CD4-positive, alpha-beta memory T cell (primary cell): ENCODE results near the gene POU2AF3. TPM values are rescaled to one million over a fixed set of nuclear protein-coding genes. Genes with fewer than 3 reads are reported as not detected.

Experiments
- CTCF ChIA-PET: fragments of 350-600 bp; sonication (Branson Sonifier 250); formaldehyde crosslinking; loops from one replicate; lab custom pipeline; 2021; ENCODE audit warnings: inconsistent platforms; ENCODE audit not compliant: partially characterized antibody; lab: Charles Lee
- POLR2A ChIA-PET: fragments of 350-600 bp; sonication (Branson Sonifier 250); formaldehyde crosslinking; loops from one replicate; lab custom pipeline; 2021; ENCODE audit not compliant: partially characterized antibody; lab: Charles Lee
- DNase-seq, 5 donors: peaks; one replicate each; pipeline versions ENCODE4 v3.0.0 to v3.0.0-alpha.2; 2020 to 2022; ENCODE audit warnings: mixed read lengths in 1 of 5
- H3K27ac ChIP-seq: one replicate; pipeline ENCODE4 v1.7.0; 2013; ENCODE audit warnings: low read depth, low read length
- H3K27me3 ChIP-seq: 2 replicates; pipeline ENCODE4 v1.7.0; 2013; ENCODE audit warnings: mild to moderate bottlenecking, low read length, moderate library complexity; ENCODE audit not compliant: insufficient read depth
- H3K36me3 ChIP-seq: 2 replicates; pipeline ENCODE4 v1.7.0; 2013; ENCODE audit warnings: mild to moderate bottlenecking, low read length, moderate library complexity; ENCODE audit not compliant: insufficient read depth
- H3K4me1 ChIP-seq: 2 replicates; pipeline ENCODE4 v1.7.0; 2013; ENCODE audit warnings: mild to moderate bottlenecking, low read length, moderate library complexity; ENCODE audit not compliant: insufficient read depth
- H3K4me3 ChIP-seq, 2 donors: one replicate each; pipeline ENCODE4 v1.7.0; 2013; ENCODE audit warnings: low read length in 2 of 2, mild to moderate bottlenecking in 1 of 2
- H3K9me3 ChIP-seq, 2 donors: one replicate each; pipeline ENCODE4 v1.7.0; 2013; ENCODE audit warnings: low read length in 2 of 2, control low read depth in 1 of 2; ENCODE audit not compliant: control insufficient read depth in 1 of 2
- H3K27ac Mint-ChIP-seq, 7 donors: one replicate each; pipeline ENCODE4 v1.8.0; 2020 to 2021; ENCODE audit warnings: mixed read lengths in 7 of 7, mild to moderate bottlenecking in 6 of 7, inconsistent platforms in 3 of 7, moderate library complexity in 3 of 7
- H3K27me3 Mint-ChIP-seq, 2 donors: one replicate each; pipeline ENCODE4 v1.8.0; 2020 to 2021; ENCODE audit warnings: mixed read lengths in 2 of 2
- H3K36me3 Mint-ChIP-seq, 2 donors: one replicate each; pipeline ENCODE4 v1.8.0; 2020 to 2021; ENCODE audit warnings: mixed read lengths in 2 of 2, inconsistent platforms in 1 of 2, mild to moderate bottlenecking in 1 of 2
- H3K4me1 Mint-ChIP-seq, 4 donors: one replicate each; pipeline ENCODE4 v1.8.0; 2020 to 2021; ENCODE audit warnings: mixed read lengths in 4 of 4, mild to moderate bottlenecking in 1 of 4
- H3K4me3 Mint-ChIP-seq, 8 donors: one replicate each; pipeline ENCODE4 v1.8.0; 2020 to 2021; ENCODE audit warnings: mixed read lengths in 8 of 8, mild to moderate bottlenecking in 7 of 8, moderate library complexity in 6 of 8, inconsistent platforms in 3 of 8
- H3K9me3 Mint-ChIP-seq, 8 donors: one replicate each; pipeline ENCODE4 v1.8.0; 2020 to 2021; ENCODE audit warnings: mixed read lengths in 8 of 8, mild to moderate bottlenecking in 5 of 8, inconsistent platforms in 3 of 8, moderate library complexity in 1 of 8
- intact Hi-C: fragments of 100-400 bp; cut with micrococcal nuclease; formaldehyde crosslinking; loops from one replicate; pipeline ENCODE4 v1.15.1; 2023
- polyA plus RNA-seq, 2 donors: library from polyadenylated mRNA; unstranded; fragments of 300-500 nt; fragmentation: Illumina TruSeq; gene quantifications; one replicate each; pipeline ENCODE4 v1.2.3, GENCODE V29; 2021
- total RNA-seq, 2 experiments: library from RNA; stranded (reverse); gene quantifications; one replicate each; pipeline ENCODE4 v1.2.3, GENCODE V29; 2021

Gene POU2AF3
- total and polyA plus RNA-seq, 4 experiments from 2014 or later: not detected

DNA sequence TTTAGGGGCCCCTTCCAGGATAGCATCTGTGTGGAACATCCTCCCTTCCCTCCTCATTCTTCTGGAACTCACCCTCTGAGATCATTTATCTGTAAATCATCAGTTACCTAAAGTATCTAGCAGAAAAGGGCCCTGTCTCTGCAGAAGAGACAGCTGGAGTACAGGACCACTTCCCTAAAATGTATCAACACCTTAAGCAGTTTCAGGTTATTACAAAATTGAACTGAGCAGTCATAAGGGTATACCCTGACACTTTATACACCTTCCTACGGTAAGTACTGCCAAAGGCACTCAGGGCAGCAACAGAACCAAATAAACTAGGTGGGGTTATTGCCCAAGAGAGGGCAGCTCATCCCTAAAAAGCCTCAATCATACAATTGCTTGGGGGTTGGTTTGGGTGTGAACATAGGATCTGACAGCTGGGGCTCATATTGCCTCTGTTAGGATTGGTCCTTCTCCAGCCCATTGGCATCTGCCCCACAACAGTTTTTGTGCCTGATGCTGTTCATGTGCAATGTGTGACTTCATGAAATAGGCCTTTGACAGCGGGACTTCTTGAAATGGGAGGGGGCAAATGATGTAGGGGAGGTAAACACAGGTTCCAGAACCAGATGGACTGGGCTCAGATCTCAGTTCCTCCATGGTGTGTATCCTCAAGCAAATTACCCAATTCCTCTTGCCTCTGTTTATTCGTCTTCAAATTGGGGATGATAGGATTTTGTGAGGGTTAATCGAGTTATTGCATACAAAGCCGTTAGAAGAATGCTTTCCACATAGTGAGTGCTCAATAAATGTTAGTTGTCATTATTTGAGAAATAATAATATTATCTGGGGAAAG is 2.9 kb downstream of the POU2AF3 start:
- Histone ChIP-seq H3K27ac (no peak overlapping the region), H3K4me1 (no peaks in the 10 kb centered on the region), H3K36me3 (no peaks in the 10 kb centered on the region), H3K9me3 (no peaks in the 10 kb centered on the region), H3K27me3 (no peaks in the 10 kb centered on the region), H3K4me3 (no peak overlapping the region)
- H3K27me3 Mint-ChIP-seq: peaks cover 18 to 45% of the 10 kb centered on the region in 2 donors
- H3K9me3 Mint-ChIP-seq: no peaks in the 10 kb centered on the region
- ChIA-PET CTCF (no interaction called here), POLR2A (no interaction called here)
- no peak overlapping the region for H3K27ac Mint-ChIP-seq
- no peak for DNase-seq
- H3K36me3 Mint-ChIP-seq: no peaks in the 10 kb centered on the region
- intact Hi-C loops: no loop called here
- no peak overlapping the region for H3K4me3 Mint-ChIP-seq
- peaks cover 1 to 12% (median 4%) of the 10 kb centered on the region in 4 donors for H3K4me1 Mint-ChIP-seq

DNA sequence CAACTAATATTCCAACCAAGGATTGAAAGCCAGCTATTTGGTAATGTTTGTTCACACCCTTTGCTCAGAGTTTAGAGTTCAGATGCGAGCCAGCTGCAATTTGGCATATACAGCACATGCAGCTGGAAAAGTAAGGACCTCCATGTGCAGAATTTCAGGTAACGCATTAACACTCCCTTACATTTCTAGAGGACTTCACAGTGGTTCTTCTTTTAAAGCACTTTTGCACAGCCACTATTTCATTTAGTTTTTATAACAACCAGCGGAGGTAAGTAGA is 3.4 kb downstream of the POU2AF3 start:
- Histone ChIP-seq H3K27me3 (no peaks in the 10 kb centered on the region), H3K27ac (no peak overlapping the region), H3K36me3 (no peaks in the 10 kb centered on the region), H3K4me3 (no peak overlapping the region), H3K4me1 (no peaks in the 10 kb centered on the region), H3K9me3 (no peaks in the 10 kb centered on the region)
- intact Hi-C loops: no loop called here
- H3K27ac Mint-ChIP-seq: no peak overlapping the region
- no peaks in the 10 kb centered on the region for H3K9me3 Mint-ChIP-seq
- ChIA-PET CTCF (no interaction called here), POLR2A (no interaction called here)
- H3K36me3 Mint-ChIP-seq: no peaks in the 10 kb centered on the region
- H3K4me1 Mint-ChIP-seq: peaks cover 1 to 12% (median 4%) of the 10 kb centered on the region in 4 donors
- H3K27me3 Mint-ChIP-seq: peaks cover 20 to 41% of the 10 kb centered on the region in 2 donors
- DNase-seq: no peak
- no peak overlapping the region for H3K4me3 Mint-ChIP-seq

DNA sequence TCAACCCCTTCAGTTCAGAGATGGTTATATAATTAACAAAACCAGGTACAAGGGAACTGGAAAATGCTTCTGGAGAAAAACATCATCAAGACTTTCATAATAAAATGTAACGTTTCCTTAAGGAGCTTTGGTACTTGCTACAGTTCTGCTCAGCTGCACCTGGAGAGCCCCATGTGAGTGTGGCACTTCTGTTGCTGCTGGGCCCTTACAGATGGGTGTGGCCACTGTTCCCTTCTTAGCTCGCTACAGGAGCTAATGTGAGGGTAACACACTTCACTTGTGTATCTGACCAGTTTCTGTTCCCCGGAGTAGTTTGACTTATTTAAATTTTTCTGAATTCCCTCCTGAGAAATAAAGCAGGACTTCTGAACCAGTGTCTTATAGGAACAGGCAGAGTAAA is 4.0 kb downstream of the POU2AF3 start:
- no peaks in the 10 kb centered on the region for H3K9me3 ChIP-seq
- POLR2A ChIA-PET: no interaction called here
- H3K27ac ChIP-seq: no peak overlapping the region
- intact Hi-C loops: no loop called here
- Mint-ChIP-seq H3K36me3 (no peaks in the 10 kb centered on the region), H3K27ac (no peak overlapping the region), H3K4me1 (peaks cover 1 to 9% (median 4%) of the 10 kb centered on the region in 4 donors), H3K9me3 (no peaks in the 10 kb centered on the region), H3K4me3 (no peak overlapping the region), H3K27me3 (peaks cover 20 to 38% of the 10 kb centered on the region in 2 donors)
- DNase-seq: no peak
- no peaks in the 10 kb centered on the region for H3K36me3 ChIP-seq
- H3K4me3 ChIP-seq: no peak overlapping the region
- CTCF ChIA-PET: interaction anchor here (1.7 kb wide), 1 partner anchor 19 kb away, joined by 7 read pairs; no protein-coding TSS in a partner anchor
- no peaks in the 10 kb centered on the region for H3K27me3 ChIP-seq
- H3K4me1 ChIP-seq: no peaks in the 10 kb centered on the region

DNA sequence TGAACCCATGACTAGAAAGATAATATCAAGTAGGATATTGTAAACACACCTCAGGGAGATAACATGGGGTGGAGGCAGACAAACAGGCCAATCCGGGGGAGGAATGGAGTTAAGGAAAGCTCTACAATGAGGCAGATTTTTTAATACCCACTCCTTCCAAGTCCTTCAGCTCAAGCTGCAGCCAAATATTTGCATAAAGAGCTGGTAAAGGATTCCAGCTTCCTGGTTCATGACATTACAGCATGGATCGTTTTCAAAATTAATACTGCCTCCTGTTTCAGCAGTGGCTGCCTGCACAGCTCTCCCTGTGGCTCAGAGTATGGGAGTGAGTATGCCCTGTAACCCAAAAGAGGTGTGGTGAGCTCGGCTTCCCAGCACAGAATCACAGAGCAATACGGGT is 5.1 kb downstream of the POU2AF3 start:
- no peak for DNase-seq
- no peak overlapping the region for H3K27ac Mint-ChIP-seq
- peaks cover 0 to under 1% (median 0%) of the 10 kb centered on the region in 4 donors for H3K4me1 Mint-ChIP-seq
- peaks cover 21 to 33% of the 10 kb centered on the region in 2 donors for H3K27me3 Mint-ChIP-seq
- Histone ChIP-seq H3K27ac (no peak overlapping the region), H3K4me1 (no peaks in the 10 kb centered on the region), H3K4me3 (no peak overlapping the region), H3K9me3 (no peaks in the 10 kb centered on the region), H3K27me3 (no peaks in the 10 kb centered on the region), H3K36me3 (no peaks in the 10 kb centered on the region)
- POLR2A ChIA-PET: no interaction called here
- H3K9me3 Mint-ChIP-seq: no peaks in the 10 kb centered on the region
- no peak overlapping the region for H3K4me3 Mint-ChIP-seq
- intact Hi-C loops: no loop called here
- H3K36me3 Mint-ChIP-seq: no peaks in the 10 kb centered on the region
- CTCF ChIA-PET: interaction anchor here (0.9 to 1.7 kb wide), 2 partner anchors 21 to 125 kb away, joined by 3 to 7 read pairs; no protein-coding TSS in a partner anchor

DNA sequence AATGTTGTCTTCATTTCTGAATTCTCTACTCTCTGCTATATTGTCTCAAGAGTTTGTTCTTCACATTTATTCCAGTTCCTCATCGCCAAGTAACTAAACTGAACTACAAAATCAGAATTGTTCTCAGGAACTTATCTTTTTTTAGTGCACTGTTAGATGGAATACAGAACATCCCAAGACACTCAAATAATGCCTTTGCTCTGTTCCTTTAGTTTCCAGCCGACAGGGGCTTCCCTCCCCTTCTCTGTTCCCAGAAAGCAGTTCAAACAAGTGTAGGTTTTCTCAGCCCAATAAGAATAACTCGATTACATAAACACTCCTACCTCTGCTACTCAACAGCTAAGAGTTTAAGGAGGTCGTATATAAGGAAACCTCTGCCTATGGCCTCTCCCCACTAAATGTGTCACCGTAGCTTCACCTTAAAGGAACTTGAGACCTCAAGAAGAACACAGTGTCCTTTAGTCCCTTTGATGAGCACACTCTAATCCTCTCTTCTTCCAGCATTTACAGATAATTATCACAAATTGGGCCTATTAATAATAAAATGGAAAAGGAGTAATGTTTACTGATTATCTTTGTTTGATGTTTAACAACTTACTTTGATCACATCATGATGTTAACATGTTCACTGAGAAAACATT is 6.9 kb downstream of the POU2AF3 start:
- ChIA-PET CTCF (no interaction called here), POLR2A (no interaction called here)
- Mint-ChIP-seq H3K4me3 (no peak overlapping the region), H3K9me3 (no peaks in the 10 kb centered on the region), H3K4me1 (no peaks in the 10 kb centered on the region), H3K36me3 (no peaks in the 10 kb centered on the region), H3K27me3 (peaks cover 20 to 41% of the 10 kb centered on the region in 2 donors), H3K27ac (no peak overlapping the region)
- DNase-seq: no peak
- H3K9me3 ChIP-seq: no peaks in the 10 kb centered on the region
- no peaks in the 10 kb centered on the region for H3K36me3 ChIP-seq
- H3K4me1 ChIP-seq: no peaks in the 10 kb centered on the region
- intact Hi-C loops: no loop called here
- no peak overlapping the region for H3K4me3 ChIP-seq
- no peaks in the 10 kb centered on the region for H3K27me3 ChIP-seq
- H3K27ac ChIP-seq: no peak overlapping the region

DNA sequence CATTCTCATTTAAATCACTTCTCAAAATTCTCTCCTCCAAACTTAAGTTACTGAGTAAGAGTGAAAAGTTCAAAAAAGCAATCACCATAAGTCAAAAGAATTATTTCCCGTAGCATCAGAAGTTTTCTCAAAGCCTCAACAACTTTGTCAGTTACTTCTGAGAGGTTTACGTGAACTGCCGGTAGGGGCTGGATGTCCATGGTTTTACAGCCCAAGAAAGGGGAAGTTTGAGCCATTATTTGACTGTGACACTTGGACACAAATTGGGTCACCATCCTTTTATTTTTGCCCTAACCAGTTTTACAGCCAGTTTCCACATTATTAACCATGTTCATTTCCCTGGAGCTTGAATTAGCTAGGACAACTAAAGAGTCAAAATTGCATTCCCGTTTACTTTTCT is 7.5 kb downstream of the POU2AF3 start:
- H3K9me3 Mint-ChIP-seq: no peaks in the 10 kb centered on the region
- no peak overlapping the region for H3K27ac ChIP-seq
- peaks cover 16 to 37% of the 10 kb centered on the region in 2 donors for H3K27me3 Mint-ChIP-seq
- CTCF ChIA-PET: no interaction called here
- no peaks in the 10 kb centered on the region for H3K36me3 Mint-ChIP-seq
- H3K9me3 ChIP-seq: no peaks in the 10 kb centered on the region
- no peak overlapping the region for H3K4me3 Mint-ChIP-seq
- no peak for DNase-seq
- intact Hi-C loops: no loop called here
- H3K4me1 Mint-ChIP-seq: no peaks in the 10 kb centered on the region
- H3K36me3 ChIP-seq: no peaks in the 10 kb centered on the region
- no peaks in the 10 kb centered on the region for H3K27me3 ChIP-seq
- H3K4me1 ChIP-seq: no peaks in the 10 kb centered on the region
- POLR2A ChIA-PET: no interaction called here
- H3K4me3 ChIP-seq: no peak overlapping the region
- H3K27ac Mint-ChIP-seq: no peak overlapping the region

DNA sequence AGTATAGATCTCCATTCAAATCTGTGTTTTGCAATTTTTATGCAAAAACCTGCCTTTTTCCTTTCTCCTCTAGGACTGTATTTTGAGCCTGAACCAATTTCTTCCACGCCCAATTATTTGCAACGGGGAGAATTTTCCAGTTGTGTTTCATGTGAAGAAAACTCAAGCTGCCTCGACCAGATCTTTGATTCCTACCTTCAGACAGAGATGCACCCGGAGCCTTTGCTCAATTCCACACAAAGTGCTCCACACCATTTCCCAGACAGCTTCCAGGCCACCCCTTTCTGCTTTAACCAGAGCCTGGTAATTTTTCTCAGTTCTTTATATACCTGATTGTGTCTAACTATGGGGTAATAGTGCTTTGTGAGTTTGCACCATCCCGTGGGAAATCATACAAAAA is 8.0 kb downstream of the POU2AF3 start:
- ChIA-PET POLR2A (no interaction called here), CTCF (no interaction called here)
- H3K9me3 Mint-ChIP-seq: no peaks in the 10 kb centered on the region
- no peaks in the 10 kb centered on the region for H3K36me3 ChIP-seq
- H3K4me1 ChIP-seq: no peaks in the 10 kb centered on the region
- no peak overlapping the region for H3K27ac ChIP-seq
- no peaks in the 10 kb centered on the region for H3K9me3 ChIP-seq
- no peak overlapping the region for H3K4me3 ChIP-seq
- intact Hi-C loops: no loop called here
- no peaks in the 10 kb centered on the region for H3K36me3 Mint-ChIP-seq
- no peak overlapping the region for H3K27ac Mint-ChIP-seq
- DNase-seq: no peak
- H3K27me3 Mint-ChIP-seq: peaks cover 15 to 34% of the 10 kb centered on the region in 2 donors
- no peaks in the 10 kb centered on the region for H3K4me1 Mint-ChIP-seq
- no peaks in the 10 kb centered on the region for H3K27me3 ChIP-seq
- no peak overlapping the region for H3K4me3 Mint-ChIP-seq
